Esophagus squamous epithelium (tissue), 4 donors: Measurements from ENCODE around the gene LTB4R2.

Experiments
- CTCF ChIP-seq, 6 experiments: fragments of 450-650 bp in 4 of 6; fragments of 200-600 bp in 2 of 6; sonication (generic) in 2 of 6; IDR thresholded peaks; one replicate each; pipeline ENCODE4 v1.5.1; 2016 to 2019; ENCODE audit warnings: antibody characterized with exemption in 6 of 6, mild to moderate bottlenecking in 4 of 6, moderate library complexity in 4 of 6
- POLR2A ChIP-seq, 4 donors: fragments of 450-650 bp; IDR thresholded peaks; one replicate each; pipeline ENCODE4 v1.6.1; 2017; ENCODE audit warnings: antibody characterized with exemption in 4 of 4, mild to moderate bottlenecking in 4 of 4, moderate library complexity in 3 of 4

GRCh38 chr14:24273422-24273998 is 36.4 kb upstream of the LTB4R2 start:
- peak in 3 of 6 experiments; percentile 14 to 59 (median 19) for TF ChIP-seq CTCF (IDR thresholded peaks at IDR 0.05)
- TF ChIP-seq POLR2A (IDR thresholded peaks at IDR 0.05) = no peak
